ENCODE data around the gene VWA3B.
"Not testable (repeated sequence)": the region's sequence is repeated elsewhere in the genome, so short reads cannot be mapped to it uniquely, and the experiment has no call there.

VWA3B gene

DNA sequence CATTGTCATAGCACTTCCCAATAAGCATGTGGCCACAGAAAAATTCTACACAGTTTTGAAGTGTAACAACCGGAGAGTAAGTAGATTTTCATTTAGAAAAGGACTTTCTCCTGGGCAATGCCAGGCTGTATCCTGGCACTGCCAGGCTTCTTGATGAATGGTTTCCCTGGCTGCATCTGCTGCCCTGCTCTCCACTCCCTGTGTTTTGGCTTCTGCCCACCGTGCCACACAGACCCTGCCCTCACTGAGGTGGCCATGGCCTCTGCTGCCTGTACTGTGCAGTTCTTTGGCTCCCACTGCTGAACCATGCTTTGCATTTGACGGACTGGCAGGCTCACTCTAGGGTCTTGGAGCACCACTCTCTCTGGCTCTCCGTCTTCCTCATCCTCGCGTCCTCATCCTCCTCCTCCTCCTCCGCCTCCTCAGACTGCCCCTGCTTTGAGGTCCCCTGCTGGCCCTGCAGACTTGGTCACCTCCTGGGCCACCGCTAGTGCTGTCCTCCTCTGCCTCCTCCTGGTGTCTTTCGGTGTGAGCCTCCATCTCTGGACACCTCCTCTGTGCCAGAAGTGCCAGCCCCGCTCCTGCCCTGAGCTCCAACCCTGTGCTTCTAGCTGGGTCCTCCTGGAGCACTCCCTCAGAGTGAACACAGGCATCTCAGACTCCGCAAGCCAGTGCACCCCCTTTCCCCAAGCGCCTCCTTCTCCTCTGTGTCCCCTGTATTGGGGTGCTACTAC lies 213.3 kb downstream of the VWA3B start:
- DNase-seq, result no peak

DNA sequence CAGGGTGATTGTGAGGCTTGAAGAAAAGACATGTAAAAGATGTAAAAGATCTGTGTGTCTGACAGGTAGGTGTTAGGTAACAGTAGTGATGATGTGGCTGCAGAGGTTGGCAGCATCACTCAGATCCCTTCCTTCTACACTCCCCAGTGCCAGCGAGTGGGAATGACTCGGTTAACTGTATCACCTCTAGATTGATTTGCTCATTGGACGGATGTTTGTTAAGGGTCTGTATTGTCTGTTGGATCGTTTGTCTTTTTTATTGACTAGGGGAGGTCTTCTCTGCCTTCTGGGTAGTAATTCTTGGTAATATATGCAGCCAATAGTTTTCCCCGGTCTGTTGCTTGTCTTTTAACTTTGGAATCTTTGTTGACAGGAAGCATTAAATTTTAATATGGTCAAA lies 214.5 kb downstream of the VWA3B start:
- no peak for DNase-seq

DNA sequence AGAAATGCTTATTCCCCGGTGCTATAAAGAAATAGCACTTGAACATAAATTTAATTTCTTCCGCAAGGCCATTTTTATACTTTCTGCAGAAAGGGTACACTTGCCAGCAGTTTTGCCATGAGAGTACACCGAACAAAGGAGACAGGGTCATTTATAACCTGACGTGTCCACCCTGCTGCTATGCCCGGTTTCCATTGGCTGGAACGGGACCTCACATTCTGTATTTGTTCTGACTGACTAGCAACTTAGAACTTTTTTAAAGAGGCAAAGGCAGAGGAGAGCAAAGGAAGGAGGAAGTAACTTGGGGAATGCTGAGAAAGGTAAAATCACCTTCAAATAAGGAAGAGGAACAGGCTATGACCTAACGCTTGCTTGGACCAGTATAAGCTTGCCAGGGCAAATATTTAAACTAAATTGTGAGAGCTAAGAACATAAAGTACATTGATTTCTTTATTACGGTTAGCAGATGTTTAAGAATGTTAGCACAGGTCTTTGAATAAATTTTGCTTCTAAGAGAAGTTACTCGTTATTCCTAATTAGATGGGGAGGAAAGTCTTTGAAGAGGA lies 220.2 kb downstream of the VWA3B start:
- DNase-seq, result not testable (repeated sequence)

DNA sequence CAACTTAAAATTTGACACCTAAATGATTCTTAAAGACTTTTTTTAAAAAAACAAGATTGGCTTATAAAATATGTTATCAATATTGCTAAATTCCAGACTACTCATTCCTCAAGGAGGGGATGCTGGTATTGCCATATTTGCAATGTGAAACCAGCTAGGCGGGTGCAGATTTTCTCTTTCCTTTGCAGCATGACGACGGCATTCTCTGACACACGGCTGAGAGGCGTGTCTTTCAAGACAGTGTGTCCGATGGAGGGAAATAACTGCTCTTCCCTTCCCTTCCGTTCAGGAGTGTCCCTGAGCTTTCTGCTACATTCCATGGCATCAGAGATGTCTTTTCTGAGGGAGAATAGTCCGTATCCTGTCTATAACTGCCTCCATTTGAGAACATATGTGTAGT lies 221.1 kb downstream of the VWA3B start:
- no peak for DNase-seq

DNA sequence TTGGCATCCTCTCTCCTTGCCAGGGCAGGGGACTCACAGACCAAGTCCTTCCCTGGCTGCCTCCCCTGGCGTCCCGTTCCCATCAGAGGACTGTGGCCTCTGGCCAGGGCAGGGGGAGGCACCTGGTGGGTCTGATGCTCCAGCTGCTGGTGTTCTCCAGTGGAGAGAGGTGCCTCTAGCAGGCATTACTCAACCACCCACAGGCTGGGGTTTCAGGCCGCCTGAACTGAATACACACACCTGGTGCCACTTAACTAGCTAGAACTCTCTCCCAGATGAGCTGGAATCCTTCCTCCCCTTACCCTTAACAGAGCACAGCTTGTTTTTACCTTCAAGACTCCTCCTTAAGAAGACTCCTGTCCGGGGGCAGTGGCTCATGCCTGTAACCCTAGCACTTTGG lies 221.6 kb downstream of the VWA3B start:
- DNase-seq, result no peak

DNA sequence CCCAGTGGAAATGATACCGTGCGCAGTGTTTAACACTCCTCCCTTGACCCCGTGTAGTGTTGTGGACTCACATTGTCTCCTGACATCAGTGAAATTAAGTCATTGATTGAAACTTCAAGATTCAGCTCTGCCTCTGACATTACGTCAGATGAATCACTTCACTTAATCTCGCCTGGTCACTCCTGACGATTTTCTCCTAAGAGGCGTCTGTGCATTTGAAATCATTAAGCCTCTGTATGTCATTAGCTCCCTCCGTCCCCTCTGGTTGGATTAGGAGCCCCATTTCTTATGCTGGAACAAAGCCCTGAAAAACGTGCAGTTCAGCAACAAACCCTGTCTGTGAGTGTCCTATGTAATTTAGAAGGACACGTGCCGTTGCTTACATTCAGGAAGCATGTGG lies 222.6 kb downstream of the VWA3B start:
- no peak for DNase-seq

DNA sequence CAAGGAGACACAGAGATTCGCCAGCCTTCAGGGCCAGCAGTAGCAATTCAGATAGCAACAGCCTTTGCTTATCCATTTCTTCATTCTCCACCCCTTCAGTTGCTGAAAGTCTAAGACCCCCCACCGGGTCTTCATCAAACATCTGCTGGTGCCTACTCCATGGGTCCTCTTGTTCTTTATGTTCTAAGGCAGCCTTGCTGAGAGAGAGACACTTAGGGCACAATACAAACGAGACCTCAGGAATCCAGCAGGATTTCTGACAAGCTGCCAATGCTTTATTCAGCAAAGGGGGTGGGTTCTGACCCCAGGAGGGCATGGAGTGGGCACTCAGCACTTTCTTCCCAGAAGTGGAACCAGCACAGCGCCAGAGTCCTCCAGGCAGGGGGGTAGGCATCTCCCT lies 223.0 kb downstream of the VWA3B start:
- DNase-seq, result no peak

DNA sequence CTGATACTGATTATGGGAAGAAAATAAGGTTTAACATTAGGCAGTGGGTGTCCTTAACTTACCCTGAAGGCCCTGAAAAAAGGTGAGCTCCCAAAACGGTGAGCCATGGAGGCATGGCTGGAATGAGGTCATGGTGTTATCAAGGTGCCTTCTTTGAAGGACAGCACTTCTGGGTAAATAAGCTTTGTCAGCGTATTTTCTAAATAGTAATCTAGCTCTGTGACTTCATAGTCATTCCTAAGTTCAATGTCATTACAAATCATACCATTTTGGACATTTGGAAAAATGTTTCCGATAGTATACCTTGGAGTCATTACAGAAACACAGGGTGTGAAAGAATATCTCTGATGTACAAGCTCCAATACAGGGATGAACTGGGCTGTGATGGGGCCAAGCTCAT lies 224.1 kb downstream of the VWA3B start:
- DNase-seq, result no peak

DNA sequence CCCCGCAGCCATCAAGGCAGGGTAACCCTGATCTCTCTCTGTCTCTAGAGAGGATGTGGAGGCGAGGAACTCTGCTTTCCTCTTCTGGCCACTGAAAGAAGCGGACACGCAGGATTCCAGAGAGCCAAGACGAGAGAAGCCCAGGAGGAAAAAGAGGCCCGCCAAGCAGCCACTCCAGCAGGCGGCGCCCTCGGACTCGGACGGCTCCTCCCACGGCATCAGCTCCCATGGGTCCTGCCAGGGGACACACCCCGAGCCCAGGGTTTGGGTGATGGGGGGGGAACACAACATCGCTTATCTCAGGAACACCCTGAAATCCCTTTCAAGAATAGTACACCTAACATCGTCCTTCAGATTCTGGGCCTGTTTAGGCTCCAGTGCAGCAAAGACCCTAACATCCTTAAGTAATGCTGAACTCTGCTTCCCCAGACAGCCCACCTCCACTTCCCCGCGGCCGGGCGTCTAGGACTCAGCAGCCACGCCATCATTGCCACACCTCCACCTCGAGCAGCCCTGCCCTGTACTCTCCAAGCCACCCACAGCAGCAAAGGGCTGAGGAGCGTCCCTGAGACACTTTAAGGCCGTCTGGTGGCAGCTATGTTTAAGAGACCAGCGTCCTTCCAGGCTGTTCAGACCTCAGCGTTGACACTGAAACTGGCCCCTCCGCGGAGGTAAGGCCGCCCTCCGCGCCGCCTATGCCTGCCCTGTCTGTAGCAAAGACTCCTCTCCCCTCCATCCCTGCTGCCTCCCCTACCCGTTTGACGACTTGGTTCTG lies 225.0 kb downstream of the VWA3B start:
- no peak for DNase-seq

DNA sequence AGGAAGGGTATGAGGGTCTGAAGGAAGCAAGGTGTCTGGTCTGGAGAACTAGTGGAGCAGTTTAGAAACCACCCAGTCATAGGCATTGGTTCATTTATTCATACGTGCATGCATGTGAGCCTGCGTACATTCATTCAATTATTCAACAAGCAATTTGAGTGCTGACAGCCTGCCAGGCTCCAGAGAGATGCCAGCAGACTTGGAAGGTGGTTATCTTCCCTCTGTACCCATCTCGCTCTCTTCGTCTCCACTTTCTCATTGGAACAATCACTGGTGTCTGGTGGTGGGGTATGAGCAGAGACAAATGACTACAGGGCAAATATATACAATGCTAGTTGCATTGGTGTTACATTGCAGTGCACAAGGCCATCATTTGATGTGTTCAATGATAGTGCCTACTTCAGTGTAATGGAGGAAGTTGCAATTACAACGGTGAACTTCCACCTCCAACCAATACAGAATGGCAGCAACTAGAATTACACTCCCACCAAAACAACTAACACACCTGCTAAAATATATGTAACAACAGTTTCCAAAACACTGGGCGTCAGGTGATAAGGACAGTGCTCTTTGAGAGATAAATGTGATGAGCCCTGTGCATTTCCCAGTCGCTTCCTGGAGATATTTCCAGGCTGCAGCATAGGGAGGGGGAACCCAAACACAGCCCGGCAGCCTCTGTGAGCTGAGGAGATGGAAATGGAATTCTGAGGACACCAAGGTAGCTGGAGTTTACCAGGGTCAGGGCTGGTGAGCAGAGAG lies 226.7 kb downstream of the VWA3B start:
- DNase-seq, result no peak

DNA sequence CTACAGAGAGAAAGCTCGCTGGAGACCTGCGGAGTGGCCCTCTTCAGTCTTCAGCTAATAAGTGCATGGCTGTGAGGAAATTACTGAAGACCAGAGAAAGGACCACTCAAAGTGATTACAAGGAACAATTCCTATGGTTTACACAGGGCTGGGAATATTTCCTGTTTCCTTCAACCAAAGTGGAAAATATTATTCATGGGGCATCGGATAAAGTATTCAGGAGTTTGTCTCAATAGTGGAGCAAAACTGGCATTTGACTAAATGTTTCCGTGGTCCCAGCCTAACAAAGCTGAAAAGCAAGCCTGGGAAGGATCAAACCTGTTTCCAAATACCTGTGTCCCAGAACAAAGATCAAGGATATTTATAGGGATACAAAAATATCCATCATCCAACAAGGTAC lies 227.3 kb downstream of the VWA3B start:
- no peak for DNase-seq

DNA sequence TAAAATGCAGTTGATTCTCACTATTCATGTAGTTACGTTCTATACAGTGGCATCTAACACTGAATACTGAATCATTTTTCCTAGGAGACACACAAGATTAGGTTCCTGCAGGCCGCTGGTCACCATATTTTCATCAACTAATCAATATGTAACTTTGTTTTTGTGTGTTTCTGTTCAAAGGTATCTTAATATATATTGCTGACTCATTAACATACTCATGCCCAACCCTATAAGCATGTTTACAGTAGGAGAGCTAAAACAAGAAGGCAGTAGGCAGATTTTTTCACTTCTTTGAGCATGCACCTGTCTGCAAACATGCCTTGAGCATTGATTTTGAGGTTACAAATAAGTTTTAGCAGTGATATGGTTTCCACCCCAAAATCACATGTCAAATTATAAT lies 229.0 kb downstream of the VWA3B start:
- DNase-seq, result no peak

DNA sequence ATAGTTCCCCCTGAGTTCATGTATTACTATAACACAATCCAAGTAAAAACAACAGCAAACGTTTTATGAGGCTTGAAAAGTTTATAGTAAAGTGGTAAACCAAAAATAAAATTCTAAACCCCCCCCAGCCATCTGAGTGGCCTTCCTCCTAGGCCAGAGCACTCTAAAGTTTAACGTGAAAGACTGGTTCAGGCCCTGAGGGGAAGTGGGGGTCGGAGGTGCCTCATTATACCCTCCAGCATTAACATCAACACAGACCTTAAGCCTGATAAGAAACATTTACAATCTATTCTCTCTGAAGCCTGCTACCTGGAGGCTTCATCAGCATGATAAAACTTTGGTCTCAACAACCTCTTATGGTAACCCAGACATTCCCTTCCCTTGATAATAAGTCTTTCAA lies 230.2 kb downstream of the VWA3B start:
- DNase-seq, result no peak

DNA sequence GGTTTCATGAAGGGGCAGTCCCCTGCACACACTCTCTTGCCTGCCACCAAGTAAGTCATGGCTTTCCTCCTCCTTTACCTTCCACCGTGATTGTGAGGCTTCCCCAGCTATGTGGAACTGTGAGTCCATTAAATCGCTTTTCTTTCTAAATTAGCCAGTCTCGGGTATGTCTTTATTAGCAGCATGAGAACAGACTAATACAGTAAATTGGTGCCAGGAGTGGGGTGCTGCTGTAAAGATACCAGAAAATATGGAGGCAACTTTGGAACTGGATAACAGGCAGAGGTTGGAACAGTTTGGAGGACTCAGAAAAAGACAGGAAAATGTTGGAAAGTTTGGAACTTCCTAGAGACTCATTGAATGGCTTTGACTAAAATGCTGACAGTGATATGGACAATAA lies 233.2 kb downstream of the VWA3B start:
- DNase-seq, result not testable (repeated sequence)

DNA sequence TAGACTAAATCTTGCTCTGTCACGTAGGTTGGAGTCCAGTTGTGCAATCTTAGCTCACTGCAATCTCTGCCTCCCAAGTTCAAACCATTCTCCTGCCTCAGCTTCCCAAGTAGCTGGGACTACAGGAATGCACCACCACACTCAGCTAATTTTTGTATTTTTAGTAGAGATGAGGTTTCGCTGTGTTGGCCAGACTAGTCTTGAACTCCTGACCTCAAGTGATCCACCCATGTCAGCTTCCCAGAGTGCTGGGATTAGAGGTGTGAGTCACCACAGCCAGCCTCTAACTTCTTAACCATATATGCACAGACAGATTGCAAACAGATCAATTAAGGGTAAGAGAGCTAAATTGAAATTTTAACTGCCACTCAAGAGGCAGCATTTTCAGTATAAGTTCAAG lies 237.2 kb downstream of the VWA3B start:
- DNase-seq, result no peak

DNA sequence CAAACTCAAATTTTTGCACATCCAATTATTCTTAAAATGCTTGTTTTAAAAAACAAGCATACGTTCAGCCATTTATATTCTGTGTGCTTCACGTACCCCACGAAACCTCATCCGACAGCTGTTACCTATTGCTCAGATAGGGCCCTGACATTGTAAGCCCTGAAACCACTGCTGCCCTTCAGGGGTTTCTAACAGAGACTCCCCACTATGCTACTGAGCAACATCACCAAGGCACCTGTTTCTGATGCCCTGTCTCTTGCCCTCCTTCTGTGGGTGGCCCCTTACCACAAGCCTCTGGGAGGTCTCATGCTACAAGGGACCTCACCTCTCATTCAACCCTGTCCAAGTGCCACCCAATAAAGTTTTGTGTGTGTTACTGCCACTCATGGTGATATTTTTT lies 240.8 kb downstream of the VWA3B start:
- no peak for DNase-seq

DNA sequence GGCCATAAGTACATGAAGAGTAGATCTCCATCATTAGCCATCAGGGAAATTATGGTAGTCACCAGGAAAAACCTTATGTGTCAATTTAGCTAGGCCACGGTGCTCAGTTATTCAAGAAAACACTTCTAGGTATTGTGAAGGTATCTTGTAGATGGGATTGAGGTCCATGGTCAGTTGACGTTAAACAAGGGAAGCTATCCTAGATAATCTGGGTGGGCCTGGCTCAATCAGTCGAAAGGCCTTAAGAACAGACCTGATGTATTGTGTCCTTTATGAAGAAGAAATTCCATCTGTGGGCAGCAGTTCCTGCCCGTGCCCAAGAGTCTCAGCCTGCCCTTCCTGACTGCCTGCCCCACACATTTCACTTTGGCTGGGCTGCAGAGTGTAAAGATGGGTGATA lies 242.6 kb downstream of the VWA3B start:
- DNase-seq, result no peak

DNA sequence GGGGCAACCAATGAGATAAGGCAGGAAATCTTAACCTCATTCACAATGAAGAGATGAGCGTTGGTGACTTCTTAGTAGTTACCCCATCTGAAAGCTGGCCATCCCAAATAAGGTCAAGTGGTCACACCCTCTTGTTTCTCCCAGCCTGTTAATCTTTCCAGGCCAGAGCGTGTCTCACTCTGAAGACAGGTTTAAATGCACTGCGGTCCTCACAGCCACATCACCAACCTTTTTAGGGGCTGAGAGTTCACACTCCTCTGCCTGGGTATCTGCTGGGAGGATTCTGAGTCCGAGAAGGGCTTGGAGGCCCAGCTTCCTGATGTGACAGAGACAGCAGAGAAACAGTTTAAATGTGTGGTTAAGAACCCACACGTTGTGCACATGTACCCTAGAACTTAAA lies 246.0 kb downstream of the VWA3B start:
- no peak for DNase-seq

DNA sequence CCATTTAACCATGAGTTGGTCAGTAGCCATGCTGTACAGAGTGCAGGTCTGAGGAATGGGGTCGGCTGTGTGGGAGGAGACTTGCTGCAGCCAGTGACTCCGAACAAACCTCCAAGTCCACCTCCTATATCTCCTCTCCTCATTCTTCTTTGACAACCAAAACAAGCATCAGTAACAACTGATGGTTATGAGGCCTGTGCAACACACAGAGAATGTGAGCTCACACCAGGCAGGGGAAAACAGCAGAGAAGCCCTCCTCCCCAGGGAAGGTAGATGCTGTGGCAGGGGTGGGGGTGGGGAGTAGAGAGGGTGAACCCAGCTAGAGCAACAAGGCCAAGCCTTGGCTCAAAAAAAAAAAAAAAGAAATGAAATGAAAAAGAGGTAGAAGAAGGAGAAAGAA lies 247.0 kb downstream of the VWA3B start:
- no peak for DNase-seq

DNA sequence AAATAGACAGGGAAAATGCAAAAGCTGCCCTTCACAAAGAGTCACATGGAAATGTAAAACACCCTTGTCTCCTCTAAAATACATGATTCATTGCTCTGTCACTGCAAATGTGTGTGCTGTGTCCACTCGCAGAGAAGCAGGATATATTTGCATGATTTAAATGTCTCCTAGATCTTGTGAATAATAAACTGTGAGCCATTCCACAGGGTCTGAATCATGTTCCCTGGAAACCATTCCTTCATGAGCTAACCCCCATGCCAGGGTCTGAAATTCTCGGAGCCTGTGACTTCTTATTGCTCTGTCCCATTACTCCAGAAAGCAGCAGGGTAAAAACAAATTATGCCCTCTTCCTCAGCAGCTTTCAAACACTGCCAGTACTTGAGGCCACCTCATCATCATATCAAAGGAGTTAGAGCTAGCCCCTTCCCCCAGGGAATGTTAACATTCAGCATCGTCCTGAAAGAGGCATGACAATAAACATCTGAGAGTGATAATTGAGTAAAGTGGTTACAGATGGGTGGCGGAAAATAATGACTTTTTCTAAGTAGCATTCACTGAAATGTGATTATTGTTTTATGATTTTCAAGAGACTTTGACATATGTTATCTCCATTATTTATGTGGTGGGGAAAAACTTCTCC lies 247.6 kb downstream of the VWA3B start:
- peak; percentile 3 to 27 (median 18) for DNase-seq

DNA sequence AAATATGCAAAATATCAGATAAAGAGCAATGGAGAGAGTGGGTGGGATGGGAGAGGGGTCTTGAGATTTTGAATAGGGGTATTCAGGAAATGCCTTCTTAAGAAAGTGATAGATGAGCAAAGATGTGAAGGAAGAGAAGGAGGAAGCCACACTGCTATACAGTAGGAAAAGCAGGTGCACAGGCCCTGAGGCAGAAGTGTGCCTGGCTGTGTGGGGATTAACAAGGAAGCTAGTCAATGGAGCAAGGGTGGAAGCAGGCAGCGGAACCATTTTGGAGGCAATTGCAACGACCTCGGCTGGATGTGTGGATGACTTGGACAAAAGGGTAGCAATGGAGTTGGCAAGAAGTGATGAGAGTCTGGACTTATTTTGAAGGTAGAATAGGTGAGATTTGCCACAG lies 248.3 kb downstream of the VWA3B start:
- DNase-seq, result no peak

DNA sequence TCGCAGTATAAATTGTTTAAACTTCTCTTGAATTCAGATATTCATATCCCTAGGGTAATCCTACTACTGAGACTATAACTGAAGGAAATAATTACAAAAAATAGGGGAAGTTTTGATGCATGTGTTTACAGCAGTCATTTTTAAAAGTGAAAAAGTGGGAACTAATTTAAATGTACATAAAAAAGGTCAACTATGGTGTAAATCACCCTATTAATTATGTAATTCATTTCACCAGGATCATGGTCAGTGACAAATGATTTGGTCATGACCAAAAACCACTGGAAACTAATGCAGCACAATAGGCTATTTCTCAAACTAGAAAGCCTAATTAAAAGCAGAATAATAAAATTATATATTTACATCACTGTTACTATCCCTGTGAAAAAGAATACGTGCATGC lies 254.3 kb downstream of the VWA3B start:
- DNase-seq, result peak; percentile 2 to 57 (median 48)

DNA sequence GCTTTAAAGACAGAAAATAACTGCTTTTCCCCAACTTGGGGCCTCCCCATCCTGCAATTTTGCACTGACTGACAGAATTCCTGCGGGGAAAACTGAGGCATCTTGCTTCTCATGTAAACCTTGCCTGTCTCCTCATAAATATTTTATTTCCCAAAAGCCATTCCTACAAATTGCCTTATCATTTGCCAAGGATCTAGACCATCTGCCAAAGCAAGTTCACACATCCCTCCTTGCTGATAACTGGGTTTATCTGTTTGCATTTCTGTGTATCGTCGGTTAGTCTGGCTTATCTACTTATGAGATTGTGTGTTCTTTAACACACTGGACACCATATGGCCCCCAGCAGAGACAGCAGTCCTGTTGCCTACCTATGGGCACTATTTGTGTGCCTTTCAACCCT lies 256.3 kb downstream of the VWA3B start:
- no peak for DNase-seq

Measured in suppressor macrophage treated with lipopolysaccharide for 1 hour (primary cell).